ENCODE data around the gene HAS3. TPM values are rescaled to one million over a fixed set of nuclear protein-coding genes. Genes with fewer than 3 reads are reported as not detected.
"Not testable (repeated sequence)": the region's sequence is repeated elsewhere in the genome, so short reads cannot be mapped to it uniquely, and the experiment has no call there.

HAS3 gene
- total RNA-seq (2014; rRNA removed; shearing (Covaris generic); ENCODE audit: low replicate concordance) = 1.9 TPM in 2 replicates

GRCh38 chr16:69105501-69106361, at the start of gene HAS3:
TSS of gene HAS3 (plus strand) at chr16:69105653. CDS start at chr16:69109396, 3,743 bp downstream.
- no peaks in the 10 kb centered on the region for H3K9me3 ChIP-seq (ENCODE audit: low read length)
- H3K27me3 ChIP-seq (ENCODE audit: low read length) = no peaks in the 10 kb centered on the region
- peak; percentile 60 for DNase-seq
- H3K36me3 ChIP-seq (ENCODE audit: insufficient read depth, low read length) = no peaks in the 10 kb centered on the region
- no peak within 1 kb of the TSS for H3K27ac ChIP-seq (ENCODE audit: low read length)
- peaks cover 7% of the 10 kb centered on the region; the same call in 1 of the 2 replicates for H3K4me1 ChIP-seq (ENCODE audit: low read length)
- H3K79me2 ChIP-seq (ENCODE audit: low read length) = no peaks in the 10 kb centered on the region
- peaks cover 5% of the 10 kb centered on the region; the same call in 1 of the 2 replicates for H4K20me1 ChIP-seq (ENCODE audit: insufficient read depth, low read depth, low read length)
- no peak within 1 kb of the TSS for H2AFZ ChIP-seq (ENCODE audit: low read length)
- H3K9ac ChIP-seq (ENCODE audit: low read length) = peak within 1 kb of the TSS; percentile 50
- H3K4me3 ChIP-seq (ENCODE audit: low read length) = peak within 1 kb of the TSS; percentile 57; the same call in 1 of the 2 replicates
- no peaks in the 10 kb centered on the region for H3K9me2 ChIP-seq (replicated peaks; ENCODE audit: insufficient read depth, low read length)
- peak within 1 kb of the TSS; percentile 70 for H3K4me2 ChIP-seq (ENCODE audit: low read depth, low read length, poor library complexity, severe bottlenecking)

- no peaks in the 10 kb centered on the region for H3K9me2 ChIP-seq (replicated peaks; ENCODE audit: insufficient read depth, low read length)
- H3K4me1 ChIP-seq (ENCODE audit: low read length) = 0 out of 2 replicates have a peak, but pooled peaks cover 4% of the 10 kb centered on the region
- no peak overlapping the region for H3K9ac ChIP-seq (ENCODE audit: low read length)
- H3K4me2 ChIP-seq (ENCODE audit: low read depth, low read length, poor library complexity, severe bottlenecking) = no peak overlapping the region
- no peaks in the 10 kb centered on the region for H3K36me3 ChIP-seq (ENCODE audit: insufficient read depth, low read length)
- no peak overlapping the region for H2AFZ ChIP-seq (ENCODE audit: low read length)
- no peak overlapping the region for H3K4me3 ChIP-seq (ENCODE audit: low read length)
- H3K79me2 ChIP-seq (ENCODE audit: low read length) = no peaks in the 10 kb centered on the region
- no peaks in the 10 kb centered on the region for H3K27me3 ChIP-seq (ENCODE audit: low read length)
- no peaks in the 10 kb centered on the region for H4K20me1 ChIP-seq (ENCODE audit: insufficient read depth, low read depth, low read length)
- no peak overlapping the region for H3K27ac ChIP-seq (ENCODE audit: low read length)
- no peak for DNase-seq
- no peaks in the 10 kb centered on the region for H3K9me3 ChIP-seq (ENCODE audit: low read length)
Observed at GRCh38 chr16:69055980-69056379, 49.5 kb upstream of the HAS3 start.

- H3K36me3 ChIP-seq (ENCODE audit: insufficient read depth, low read length) = no peaks in the 10 kb centered on the region
- H3K4me2 ChIP-seq (ENCODE audit: low read depth, low read length, poor library complexity, severe bottlenecking) = no peak overlapping the region
- no peak for DNase-seq
- no peaks in the 10 kb centered on the region for H3K9me2 ChIP-seq (replicated peaks; ENCODE audit: insufficient read depth, low read length)
- no peaks in the 10 kb centered on the region for H3K9me3 ChIP-seq (ENCODE audit: low read length)
- H3K4me1 ChIP-seq (ENCODE audit: low read length) = 0 out of 2 replicates have a peak, but pooled peaks cover 4% of the 10 kb centered on the region
- H3K27me3 ChIP-seq (ENCODE audit: low read length) = no peaks in the 10 kb centered on the region
- no peak overlapping the region for H3K27ac ChIP-seq (ENCODE audit: low read length)
- no peaks in the 10 kb centered on the region for H3K79me2 ChIP-seq (ENCODE audit: low read length)
- no peak overlapping the region for H3K9ac ChIP-seq (ENCODE audit: low read length)
- H4K20me1 ChIP-seq (ENCODE audit: insufficient read depth, low read depth, low read length) = no peaks in the 10 kb centered on the region
- no peak overlapping the region for H3K4me3 ChIP-seq (ENCODE audit: low read length)
- H2AFZ ChIP-seq (ENCODE audit: low read length) = no peak overlapping the region
Observed at GRCh38 chr16:69056421-69056820, 49.0 kb upstream of the HAS3 start.

GRCh38 chr16:69057400-69058378, 47.8 kb upstream of the HAS3 start:
- Histone ChIP-seq H4K20me1 (ENCODE audit: insufficient read depth, low read depth, low read length) (no peaks in the 10 kb centered on the region), H3K9me2 (replicated peaks; ENCODE audit: insufficient read depth, low read length) (no peaks in the 10 kb centered on the region), H3K9ac (ENCODE audit: low read length) (no peak overlapping the region), H3K4me1 (ENCODE audit: low read length) (0 out of 2 replicates have a peak, but pooled peaks cover 4% of the 10 kb centered on the region), H3K9me3 (ENCODE audit: low read length) (no peaks in the 10 kb centered on the region), H2AFZ (ENCODE audit: low read length) (no peak overlapping the region), H3K4me3 (ENCODE audit: low read length) (no peak overlapping the region), H3K27ac (ENCODE audit: low read length) (no peak overlapping the region), H3K4me2 (ENCODE audit: low read depth, low read length, poor library complexity, severe bottlenecking) (no peak overlapping the region), H3K27me3 (ENCODE audit: low read length) (no peaks in the 10 kb centered on the region), H3K79me2 (ENCODE audit: low read length) (no peaks in the 10 kb centered on the region), H3K36me3 (ENCODE audit: insufficient read depth, low read length) (no peaks in the 10 kb centered on the region)
- DNase-seq = no peak

- H3K9me2 ChIP-seq (replicated peaks; ENCODE audit: insufficient read depth, low read length); H3K27ac ChIP-seq (ENCODE audit: low read length); H3K9me3 ChIP-seq (ENCODE audit: low read length); H3K27me3 ChIP-seq (ENCODE audit: low read length); H3K79me2 ChIP-seq (ENCODE audit: low read length); H3K36me3 ChIP-seq (ENCODE audit: insufficient read depth, low read length); H3K9ac ChIP-seq (ENCODE audit: low read length); H2AFZ ChIP-seq (ENCODE audit: low read length); H3K4me1 ChIP-seq (ENCODE audit: low read length); H4K20me1 ChIP-seq (ENCODE audit: insufficient read depth, low read depth, low read length); DNase-seq; H3K4me2 ChIP-seq (ENCODE audit: low read depth, low read length, poor library complexity, severe bottlenecking); H3K4me3 ChIP-seq (ENCODE audit: low read length): not testable (repeated sequence)
Observed at GRCh38 chr16:69063491-69063890, 42.0 kb upstream of the HAS3 start.

DNA sequence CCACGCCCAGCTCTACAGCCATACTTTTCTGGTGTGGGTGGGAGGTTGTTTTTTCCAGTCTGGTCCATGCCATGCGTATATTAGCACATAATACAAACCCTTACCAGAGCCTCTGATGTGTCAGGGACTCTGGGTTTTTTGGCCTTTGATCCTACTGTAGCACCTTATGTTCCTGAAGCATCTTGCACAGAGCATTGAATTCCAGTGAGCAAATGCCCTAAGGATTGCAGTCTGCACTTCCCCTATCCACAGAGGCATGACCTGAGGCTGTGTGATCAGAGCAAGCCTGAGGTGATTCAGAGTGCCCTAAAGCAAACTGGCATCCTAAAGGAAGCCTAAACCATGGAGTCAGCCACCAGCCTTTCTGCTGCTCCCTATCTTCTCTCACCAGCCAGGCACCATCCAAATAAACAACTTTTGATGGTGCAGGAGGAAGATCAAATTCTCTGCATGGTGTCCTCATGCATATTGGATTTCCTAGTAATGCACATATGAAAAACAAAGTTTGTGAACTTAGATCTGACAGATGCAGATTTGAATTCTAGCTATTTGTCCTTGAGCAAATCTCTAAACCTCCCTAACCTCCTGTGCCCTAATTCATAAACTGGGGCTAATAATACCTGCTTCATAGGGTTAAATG, 41.2 kb upstream of the HAS3 start:
- Histone ChIP-seq H3K9me2 (replicated peaks; ENCODE audit: insufficient read depth, low read length) (no peaks in the 10 kb centered on the region), H3K4me1 (ENCODE audit: low read length) (0 out of 2 replicates have a peak, but pooled peaks cover 4% of the 10 kb centered on the region), H3K36me3 (ENCODE audit: insufficient read depth, low read length) (no peaks in the 10 kb centered on the region), H4K20me1 (ENCODE audit: insufficient read depth, low read depth, low read length) (no peaks in the 10 kb centered on the region), H3K9me3 (ENCODE audit: low read length) (no peaks in the 10 kb centered on the region), H2AFZ (ENCODE audit: low read length) (no peak overlapping the region), H3K4me3 (ENCODE audit: low read length) (no peak overlapping the region), H3K27me3 (ENCODE audit: low read length) (no peaks in the 10 kb centered on the region), H3K79me2 (ENCODE audit: low read length) (no peaks in the 10 kb centered on the region), H3K4me2 (ENCODE audit: low read depth, low read length, poor library complexity, severe bottlenecking) (no peak overlapping the region), H3K27ac (ENCODE audit: low read length) (no peak overlapping the region), H3K9ac (ENCODE audit: low read length) (no peak overlapping the region)
- DNase-seq = no peak

GRCh38 chr16:69064764-69065313, 40.6 kb upstream of the HAS3 start:
- Histone ChIP-seq H4K20me1 (ENCODE audit: insufficient read depth, low read depth, low read length) (no peaks in the 10 kb centered on the region), H2AFZ (ENCODE audit: low read length) (no peak overlapping the region), H3K4me1 (ENCODE audit: low read length) (no peaks in the 10 kb centered on the region), H3K4me3 (ENCODE audit: low read length) (no peak overlapping the region), H3K9me3 (ENCODE audit: low read length) (no peaks in the 10 kb centered on the region), H3K36me3 (ENCODE audit: insufficient read depth, low read length) (no peaks in the 10 kb centered on the region), H3K4me2 (ENCODE audit: low read depth, low read length, poor library complexity, severe bottlenecking) (no peak overlapping the region), H3K27me3 (ENCODE audit: low read length) (no peaks in the 10 kb centered on the region), H3K27ac (ENCODE audit: low read length) (no peak overlapping the region), H3K9ac (ENCODE audit: low read length) (no peak overlapping the region), H3K79me2 (ENCODE audit: low read length) (no peaks in the 10 kb centered on the region), H3K9me2 (replicated peaks; ENCODE audit: insufficient read depth, low read length) (no peaks in the 10 kb centered on the region)
- no peak for DNase-seq
